Skin of body (tissue), 2 donors: ENCODE data around the gene DGKZ. TPM values are rescaled to one million over a fixed set of nuclear protein-coding genes. Genes with fewer than 3 reads are reported as not detected.

Experiments used
- DNase-seq: peaks from one replicate; lab custom pipeline; 2025; lab: John Stamatoyannopoulos, UW
- total RNA-seq: library from RNA; depleted of rRNA; stranded (reverse); fragments of >200 nt; gene quantifications from one replicate; pipeline ENCODE4 v1.2.3, GENCODE V29; 2014

Gene DGKZ
- total RNA-seq, 1 donor from 2014 or later, result 30.4 TPM

DNA sequence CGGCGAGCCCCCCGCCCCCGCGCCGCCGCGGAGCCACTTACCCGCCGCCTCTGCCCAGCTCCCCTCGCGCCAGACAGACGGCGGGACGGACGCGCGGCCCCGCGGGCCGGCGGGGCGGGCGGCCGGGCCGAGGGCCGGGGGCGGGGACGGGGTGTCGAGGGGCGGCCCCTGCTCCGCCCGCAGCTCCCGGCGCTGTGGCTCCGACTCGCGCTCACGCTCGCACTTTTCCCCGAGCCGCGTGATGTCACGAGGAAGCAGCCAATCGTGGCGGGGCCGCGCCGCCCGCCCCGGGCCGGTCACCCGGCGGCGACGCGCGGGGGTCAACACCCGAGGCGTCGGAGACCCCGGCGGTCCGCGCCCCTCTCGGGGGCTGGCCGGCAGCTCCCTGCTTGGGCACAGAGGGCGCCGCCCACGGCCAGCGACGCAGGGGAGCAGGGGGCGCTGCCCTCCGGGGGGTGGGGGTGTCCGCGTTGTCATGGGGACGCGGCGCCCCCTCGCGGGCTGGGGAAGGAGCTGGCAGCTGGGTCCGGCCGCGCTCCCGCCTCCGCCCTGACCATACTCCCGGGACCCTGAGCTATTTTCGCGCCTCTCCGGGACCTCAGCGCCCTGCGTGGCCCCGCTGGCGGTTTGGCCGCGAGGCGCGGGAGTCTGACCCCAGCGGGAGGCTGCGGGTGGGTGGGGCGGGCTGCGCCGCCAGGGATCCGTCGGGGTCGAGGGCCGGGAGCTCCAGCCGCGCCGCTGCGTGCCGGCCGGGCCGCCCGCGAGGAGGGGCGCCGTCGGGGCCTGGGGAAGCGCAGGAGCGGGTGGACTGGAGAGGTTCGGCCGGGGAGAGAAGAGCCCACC lies 44.5 kb downstream of the DGKZ start, which contains the start of gene CHRM4:
TSS of gene CHRM4 (minus strand) at position 199 of the 843 bp plus-strand sequence. CDS start 5,219 bp downstream, outside the sequence.
- DNase-seq, result no peak

- peak; percentile 56 for DNase-seq
These were observed 45.4 kb downstream of the DGKZ start for GRCh38 chr11:46392421-46393230.

DNA sequence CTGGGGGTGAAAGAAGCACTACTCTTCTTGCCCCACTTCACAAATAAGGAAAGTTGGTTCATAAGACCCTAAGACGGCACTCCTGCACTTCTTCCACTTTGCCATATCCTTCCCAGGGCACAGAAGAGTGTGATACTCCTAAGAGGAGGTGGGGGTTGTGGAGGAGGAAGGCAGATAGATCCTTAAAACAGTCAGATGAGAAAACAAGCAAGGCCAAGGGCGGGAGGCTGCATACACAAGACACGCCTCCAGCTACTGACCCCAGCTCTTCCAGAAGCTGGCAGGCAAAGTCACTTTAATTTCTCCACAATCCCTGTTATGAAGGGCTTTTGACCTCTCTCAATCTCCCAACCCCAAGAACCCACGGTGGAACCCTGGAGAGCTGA lies 46.0 kb downstream of the DGKZ start:
- DNase-seq, result no peak

- no peak for DNase-seq
These were observed 46.5 kb downstream of the DGKZ start for GRCh38 chr11:46393759-46394158.

DNA sequence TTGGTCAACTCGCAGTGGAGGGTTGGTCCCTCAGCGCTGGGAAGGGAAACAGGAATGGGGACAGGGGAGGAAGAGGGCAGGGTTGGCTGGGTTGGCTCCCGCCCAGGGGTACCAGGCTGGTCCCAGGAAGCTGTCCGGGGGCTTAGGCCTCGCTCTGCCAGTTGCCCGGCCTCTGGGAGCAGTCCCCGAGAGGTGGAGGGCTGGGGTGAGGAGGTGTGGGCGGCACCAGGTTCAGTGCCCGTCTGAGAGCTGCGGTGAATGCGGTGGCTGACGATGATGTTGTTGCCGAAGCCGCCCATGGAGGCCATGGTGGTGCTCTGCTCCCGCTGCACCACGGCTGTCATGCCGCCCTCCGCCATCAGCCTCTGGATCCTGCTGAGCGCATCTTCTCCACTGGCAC lies 50.3 kb downstream of the DGKZ start:
- DNase-seq, result no peak

GRCh38 chr11:46402957-46403902 lies 56.0 kb downstream of the DGKZ start:
- DNase-seq, result no peak

GRCh38 chr11:46404476-46405017 lies 57.3 kb downstream of the DGKZ start:
- no peak for DNase-seq

GRCh38 chr11:46407635-46408034 lies 60.4 kb downstream of the DGKZ start:
- no peak for DNase-seq

DNA sequence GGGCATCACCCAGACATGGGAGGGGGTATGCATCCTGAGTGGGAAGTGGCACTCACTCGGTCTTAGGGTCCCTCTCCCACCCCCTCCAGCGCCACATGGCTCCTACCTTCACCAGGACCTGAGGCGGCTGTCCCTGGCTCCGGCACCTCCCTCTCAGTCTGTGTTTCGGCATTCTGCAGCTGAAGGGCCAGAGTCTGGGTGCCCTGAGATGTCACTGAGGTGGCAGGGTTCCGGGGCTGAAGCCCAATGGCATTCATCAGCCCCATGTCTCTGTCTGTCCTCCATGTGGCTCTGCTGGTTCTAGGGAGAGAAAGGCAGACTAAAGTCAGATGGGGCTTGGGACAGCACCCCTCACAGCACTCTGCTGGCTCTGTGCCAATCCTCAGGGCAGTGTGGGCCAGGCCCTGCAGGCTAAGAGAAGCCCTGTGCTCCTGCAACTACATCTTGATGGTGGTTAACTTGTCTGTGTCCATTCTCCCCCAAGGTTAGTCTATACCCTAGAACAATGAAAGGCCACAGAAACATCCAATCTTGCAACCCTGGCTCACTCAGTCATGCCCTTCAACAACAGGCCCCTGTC lies 61.2 kb downstream of the DGKZ start:
- DNase-seq, result no peak

DNA sequence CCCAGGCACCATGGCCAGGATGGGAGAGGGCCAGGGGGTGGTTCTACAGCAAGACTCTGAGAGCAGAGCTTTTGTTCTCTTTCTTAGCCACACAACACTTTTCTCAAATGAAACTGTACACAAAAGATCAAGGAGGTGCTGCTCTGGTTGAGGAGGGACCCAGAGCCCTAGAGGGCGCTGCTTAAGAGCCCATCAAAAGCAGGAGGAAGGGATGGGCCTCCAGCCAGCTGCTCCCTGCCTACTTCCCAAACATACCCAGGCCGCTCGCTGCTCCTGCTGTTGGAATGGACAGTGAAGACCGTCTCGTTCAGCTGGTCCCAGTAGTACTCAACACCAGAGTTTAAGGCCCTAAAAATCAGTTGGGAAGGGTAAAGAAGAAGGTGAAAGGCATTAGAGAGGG lies 62.8 kb downstream of the DGKZ start:
- no peak for DNase-seq

- no peak for DNase-seq
These were observed 66.7 kb downstream of the DGKZ start for GRCh38 chr11:46413760-46414465.

DNA sequence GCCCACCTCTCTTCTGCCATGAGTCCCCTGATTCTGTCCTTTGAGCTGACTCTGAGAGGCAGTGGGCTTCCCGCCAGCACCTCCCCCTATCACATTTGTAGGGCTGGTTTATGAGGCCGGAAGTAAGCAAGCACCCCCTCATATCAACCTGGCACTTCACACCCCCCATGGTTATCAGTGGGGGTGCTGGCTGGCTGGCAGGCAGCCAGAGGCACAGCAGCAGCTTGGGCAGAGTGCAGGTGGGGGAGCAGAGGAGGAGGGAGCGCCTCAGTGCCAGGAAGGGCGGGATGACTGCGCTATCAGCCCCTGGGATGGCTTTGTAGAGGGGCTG lies 67.2 kb downstream of the DGKZ start:
- no peak for DNase-seq

DNA sequence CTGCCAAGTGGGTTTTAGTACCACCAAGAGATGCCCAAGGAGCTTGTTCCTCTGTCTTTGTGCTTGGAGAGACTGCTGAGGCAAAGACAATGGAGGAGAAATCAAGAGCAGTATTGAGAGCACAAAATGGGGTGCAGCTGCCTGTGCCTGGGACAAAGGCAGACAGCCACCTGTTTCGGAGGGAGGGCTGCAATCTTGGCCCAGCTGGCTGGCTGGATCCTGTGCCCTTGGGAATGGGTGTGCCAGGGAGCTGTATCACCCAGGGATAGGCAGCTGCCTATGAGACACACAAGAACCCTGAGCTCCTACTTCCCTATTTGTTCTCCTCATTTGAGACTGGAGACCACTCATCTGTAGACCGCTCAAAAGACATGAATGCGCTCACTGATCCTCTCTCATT lies 67.6 kb downstream of the DGKZ start:
- DNase-seq, result no peak

- DNase-seq, result no peak
These were observed 70.4 kb downstream of the DGKZ start for GRCh38 chr11:46417711-46418110.

DNA sequence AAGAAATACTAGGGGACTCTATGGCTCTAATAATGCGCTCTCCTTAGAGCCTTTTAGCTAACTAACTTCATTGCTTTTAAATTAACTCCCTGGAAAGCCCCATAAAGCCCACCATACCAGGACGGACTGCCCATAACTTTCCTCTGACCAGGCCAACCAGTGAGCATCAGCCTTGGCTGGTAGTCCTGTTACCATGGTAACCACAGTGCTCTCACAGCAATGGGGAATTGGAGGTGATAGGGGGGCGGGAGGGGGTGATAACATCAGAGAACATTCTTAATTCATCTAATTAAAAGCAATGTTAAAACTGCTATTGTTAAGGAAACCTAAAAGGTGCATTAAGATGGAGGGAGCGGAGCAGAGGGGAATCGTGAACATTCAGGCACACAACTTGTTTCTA lies 71.5 kb downstream of the DGKZ start:
- DNase-seq, result no peak

GRCh38 chr11:46420513-46420912 lies 73.2 kb downstream of the DGKZ start:
- DNase-seq, result no peak

DNA sequence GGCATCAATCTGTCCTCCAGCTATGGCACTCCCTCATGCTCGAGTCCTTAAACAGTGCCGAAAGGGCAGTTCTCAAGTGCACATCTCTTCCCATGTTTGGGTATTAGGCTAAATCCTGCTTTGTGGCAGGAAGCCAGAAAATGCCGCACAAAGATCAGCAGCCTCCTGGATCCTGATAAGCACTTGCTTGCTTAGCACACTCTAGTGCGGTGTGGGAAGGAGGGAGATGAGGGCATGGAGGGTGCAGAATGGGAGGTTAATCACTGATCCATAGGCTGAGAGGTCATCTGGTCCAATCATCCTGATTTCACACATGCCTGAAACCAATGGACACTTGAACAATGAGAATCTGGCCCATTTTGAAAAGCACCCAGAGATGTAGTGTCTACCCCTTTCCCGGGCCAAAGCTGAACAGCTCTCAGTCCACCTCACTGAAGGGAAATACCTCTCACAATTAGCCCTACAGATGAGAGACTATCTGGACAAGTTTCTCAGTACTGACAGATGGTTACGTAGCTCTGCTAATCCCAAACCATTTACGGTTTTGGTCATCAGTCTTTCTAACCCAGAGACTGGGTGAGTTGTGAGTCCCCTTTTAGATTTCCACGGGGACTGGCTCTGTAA lies 74.1 kb downstream of the DGKZ start:
- DNase-seq, result no peak

DNA sequence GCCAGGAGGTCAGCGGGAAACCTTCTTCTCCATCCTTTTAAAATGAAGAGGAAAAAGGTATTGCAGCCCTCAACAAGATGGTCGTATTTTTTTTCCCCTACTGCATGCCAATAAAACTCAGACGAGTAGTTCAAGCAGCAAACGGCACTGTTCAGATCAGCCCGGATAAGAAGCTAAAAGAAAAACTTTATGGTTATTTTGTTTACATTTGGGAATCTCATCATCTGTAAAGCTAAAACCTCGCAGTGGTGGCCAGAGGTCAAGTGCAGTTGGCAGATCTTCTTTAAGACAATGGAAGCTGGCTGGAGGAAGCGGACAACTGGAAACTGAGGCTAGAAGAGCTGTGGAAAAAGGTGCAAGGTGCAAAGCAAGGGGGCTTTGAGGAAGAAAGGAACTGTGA lies 75.3 kb downstream of the DGKZ start:
- DNase-seq, result no peak

DNA sequence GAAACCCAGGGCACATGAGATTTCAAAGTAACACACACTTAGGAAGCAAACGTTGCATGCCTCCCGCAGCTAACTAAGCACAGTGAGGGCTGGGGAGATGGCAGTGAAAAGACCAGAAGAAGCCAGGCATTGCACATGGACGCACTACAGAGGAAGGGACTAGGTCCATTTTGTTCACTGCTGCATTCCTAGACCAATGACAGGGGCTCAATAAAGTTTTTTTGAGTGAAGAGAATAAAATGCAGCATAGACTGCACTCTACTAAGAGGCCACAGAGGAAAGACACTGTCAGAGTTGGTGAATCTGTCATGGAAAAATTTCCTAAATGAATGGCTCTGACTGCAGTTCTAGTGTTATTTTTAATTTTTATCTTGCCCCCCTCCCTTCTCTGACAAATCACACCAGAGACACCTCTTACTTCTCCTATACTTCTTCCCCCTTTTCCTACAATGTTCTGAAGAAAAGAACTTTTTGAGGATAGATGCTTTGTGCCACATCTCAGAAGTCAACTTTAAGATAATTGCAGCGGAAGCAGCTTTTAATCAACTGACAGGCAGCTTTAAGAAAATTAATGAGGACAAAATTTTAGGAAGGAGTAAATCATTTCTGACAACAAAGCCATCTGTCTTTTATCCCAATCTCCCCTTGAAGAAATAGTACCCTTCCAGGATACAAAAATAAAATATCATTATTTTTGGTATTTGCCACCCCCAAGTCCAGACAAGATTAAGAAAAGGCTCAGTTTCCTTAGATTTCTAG lies 79.1 kb downstream of the DGKZ start:
- DNase-seq, result no peak
